Epithelial cell of proximal tubule (primary cell): ENCODE results near the gene CD226. TPM values are rescaled to one million over a fixed set of nuclear protein-coding genes. Genes with fewer than 3 reads are reported as not detected.
"Not testable (repeated sequence)": the region's sequence is repeated elsewhere in the genome, so short reads cannot be mapped to it uniquely, and the experiment has no call there.

Source experiments
- DNase-seq: peaks from one replicate; pipeline ENCODE4 v3.0.0-alpha.2; 2011; ENCODE audit warnings: low read depth
- H3K4me3 ChIP-seq: 2 replicates; pipeline ENCODE4 v1.5.1; 2011; ENCODE audit warnings: low read depth, mild to moderate bottlenecking, low read length
- total RNA-seq: library from RNA; depleted of rRNA; stranded (reverse); fragments of >200 nt; gene quantifications from 2 replicates; pipeline ENCODE4 v1.2.3, GENCODE V29; 2015
- TF ChIP-seq, protein P1 (sequence below): conservative IDR thresholded peaks from 2 replicates; pipeline ENCODE4 v1.5.1; 2012; ENCODE audit warnings: low read depth, mild to moderate bottlenecking, low read length

Gene CD226
- total RNA-seq, 1 donor from 2014 or later: 0.12 TPM

DNA sequence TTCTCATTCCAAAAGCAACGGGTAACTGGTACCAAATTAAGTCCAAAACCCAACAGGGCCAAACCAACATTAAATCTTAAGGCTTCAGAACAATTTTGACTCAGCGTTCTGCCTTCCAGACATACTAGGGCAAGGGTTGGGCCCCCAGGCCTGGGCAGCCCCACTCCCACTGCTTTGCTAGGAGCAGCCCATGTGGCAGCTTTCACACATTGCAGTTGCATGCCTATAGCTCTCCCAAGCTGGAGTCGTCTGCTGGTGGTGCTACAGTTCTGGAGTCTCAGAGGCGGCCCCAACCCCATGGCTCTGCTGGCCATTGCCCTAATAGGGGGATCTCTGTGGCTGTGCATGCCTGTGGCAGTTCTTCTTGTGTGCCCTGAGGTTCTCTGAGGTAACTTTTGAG, 37.6 kb upstream of the CD226 start:
- TF ChIP-seq, protein P1, sequence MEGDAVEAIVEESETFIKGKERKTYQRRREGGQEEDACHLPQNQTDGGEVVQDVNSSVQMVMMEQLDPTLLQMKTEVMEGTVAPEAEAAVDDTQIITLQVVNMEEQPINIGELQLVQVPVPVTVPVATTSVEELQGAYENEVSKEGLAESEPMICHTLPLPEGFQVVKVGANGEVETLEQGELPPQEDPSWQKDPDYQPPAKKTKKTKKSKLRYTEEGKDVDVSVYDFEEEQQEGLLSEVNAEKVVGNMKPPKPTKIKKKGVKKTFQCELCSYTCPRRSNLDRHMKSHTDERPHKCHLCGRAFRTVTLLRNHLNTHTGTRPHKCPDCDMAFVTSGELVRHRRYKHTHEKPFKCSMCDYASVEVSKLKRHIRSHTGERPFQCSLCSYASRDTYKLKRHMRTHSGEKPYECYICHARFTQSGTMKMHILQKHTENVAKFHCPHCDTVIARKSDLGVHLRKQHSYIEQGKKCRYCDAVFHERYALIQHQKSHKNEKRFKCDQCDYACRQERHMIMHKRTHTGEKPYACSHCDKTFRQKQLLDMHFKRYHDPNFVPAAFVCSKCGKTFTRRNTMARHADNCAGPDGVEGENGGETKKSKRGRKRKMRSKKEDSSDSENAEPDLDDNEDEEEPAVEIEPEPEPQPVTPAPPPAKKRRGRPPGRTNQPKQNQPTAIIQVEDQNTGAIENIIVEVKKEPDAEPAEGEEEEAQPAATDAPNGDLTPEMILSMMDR: no peak
- no peak overlapping the region for H3K4me3 ChIP-seq
- no peak for DNase-seq

DNA sequence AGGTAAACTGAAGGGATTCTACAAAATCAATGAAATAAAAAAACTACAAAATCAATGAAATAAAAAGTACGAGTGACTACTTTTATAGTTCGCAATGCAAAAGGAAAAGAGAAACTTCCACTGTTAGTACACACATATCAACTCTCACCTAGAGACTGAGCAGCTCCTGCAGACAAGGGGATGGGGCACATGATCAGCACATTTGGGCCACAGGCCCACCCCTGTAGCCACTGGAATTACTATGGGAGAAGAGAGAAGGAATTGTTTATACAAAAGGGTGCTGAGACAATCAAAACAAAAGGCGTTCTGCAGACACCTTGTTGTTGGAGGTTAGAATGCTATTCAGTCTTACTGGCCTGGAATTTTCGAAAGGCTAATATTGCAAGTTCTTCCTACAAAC, 34.7 kb upstream of the CD226 start:
- TF ChIP-seq, protein P1: no peak
- H3K4me3 ChIP-seq: no peak overlapping the region

DNA sequence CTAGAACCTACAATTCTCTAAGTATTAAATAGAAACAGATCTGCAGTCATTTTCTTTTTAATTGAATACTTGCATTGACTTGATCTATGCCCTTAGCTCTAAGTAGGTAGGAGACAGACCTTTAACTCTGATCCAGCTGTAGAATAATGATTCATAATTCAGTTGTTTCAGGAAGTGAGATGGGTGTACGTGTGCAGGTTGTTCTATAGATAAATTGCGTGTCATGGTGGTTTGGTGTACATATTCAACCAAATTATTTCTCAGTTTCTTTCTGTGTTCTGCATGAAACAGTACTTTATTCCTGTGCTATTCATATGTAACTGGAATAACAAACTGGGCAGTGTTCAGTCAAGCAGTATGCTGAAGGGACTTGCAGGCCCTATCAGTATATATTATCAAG, 34.3 kb upstream of the CD226 start:
- TF ChIP-seq, protein P1: no peak
- no peak overlapping the region for H3K4me3 ChIP-seq
- DNase-seq: no peak

More for the DNA sequence above, 34.7 kb upstream of the CD226 start:
- DNase-seq: no peak

DNA sequence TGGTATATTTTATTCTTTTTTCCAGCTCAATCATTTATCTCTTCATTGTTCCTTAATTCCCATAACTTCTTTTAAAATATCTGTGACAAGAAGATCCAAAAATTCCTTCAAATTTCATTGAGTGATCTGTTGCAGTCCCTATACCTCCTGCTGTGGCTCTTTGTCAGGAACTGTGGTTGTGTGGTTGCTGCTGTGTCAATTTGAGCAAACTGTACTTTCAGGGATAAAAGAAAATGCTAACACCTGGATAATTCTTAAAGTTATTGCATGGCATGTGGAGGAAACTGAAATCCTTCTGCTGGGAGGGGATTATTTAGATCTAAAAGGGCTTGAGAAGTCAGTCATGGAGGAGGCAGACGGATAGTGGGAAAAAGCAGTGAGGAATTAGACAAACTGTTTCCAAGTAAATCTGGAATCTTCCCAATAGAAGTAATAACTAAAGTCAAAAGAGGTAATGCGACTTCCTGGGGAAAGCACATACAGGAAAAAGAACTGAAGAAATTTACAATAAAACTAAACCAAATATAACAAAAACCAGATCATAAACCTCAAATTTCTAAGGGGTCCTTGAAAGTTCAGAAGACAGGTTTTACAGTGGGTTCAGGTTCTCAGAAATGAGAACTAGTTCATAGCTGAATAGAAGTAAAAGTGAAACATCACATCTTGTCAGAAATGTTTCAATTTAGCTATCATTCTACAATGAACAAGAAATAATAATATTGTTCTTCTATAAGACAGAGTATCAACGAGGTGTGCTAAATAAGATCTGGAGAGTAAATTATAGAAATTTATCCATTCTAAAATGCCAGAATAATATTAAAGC, 33.5 kb upstream of the CD226 start:
- TF ChIP-seq, protein P1: no peak
- no peak for DNase-seq
- H3K4me3 ChIP-seq: no peak overlapping the region

DNA sequence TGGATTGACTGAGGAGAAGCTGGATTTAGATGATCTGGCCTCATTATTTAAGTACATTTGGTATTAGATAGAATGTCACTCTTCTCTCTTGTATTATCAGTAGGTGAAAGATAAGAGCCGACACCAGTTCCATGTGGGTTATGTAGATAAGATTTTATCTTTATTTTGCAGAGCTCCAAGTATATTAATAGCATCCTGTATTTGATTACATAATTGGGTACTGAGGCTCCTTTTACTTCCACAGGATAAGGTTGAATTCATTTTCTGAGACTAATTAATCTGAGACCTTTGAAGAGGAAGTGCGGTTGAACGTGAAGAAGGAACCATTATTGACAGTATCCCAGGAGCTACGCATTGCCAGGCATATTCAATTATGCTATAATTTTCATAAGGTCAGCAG, 32.8 kb upstream of the CD226 start:
- DNase-seq: no peak

DNA sequence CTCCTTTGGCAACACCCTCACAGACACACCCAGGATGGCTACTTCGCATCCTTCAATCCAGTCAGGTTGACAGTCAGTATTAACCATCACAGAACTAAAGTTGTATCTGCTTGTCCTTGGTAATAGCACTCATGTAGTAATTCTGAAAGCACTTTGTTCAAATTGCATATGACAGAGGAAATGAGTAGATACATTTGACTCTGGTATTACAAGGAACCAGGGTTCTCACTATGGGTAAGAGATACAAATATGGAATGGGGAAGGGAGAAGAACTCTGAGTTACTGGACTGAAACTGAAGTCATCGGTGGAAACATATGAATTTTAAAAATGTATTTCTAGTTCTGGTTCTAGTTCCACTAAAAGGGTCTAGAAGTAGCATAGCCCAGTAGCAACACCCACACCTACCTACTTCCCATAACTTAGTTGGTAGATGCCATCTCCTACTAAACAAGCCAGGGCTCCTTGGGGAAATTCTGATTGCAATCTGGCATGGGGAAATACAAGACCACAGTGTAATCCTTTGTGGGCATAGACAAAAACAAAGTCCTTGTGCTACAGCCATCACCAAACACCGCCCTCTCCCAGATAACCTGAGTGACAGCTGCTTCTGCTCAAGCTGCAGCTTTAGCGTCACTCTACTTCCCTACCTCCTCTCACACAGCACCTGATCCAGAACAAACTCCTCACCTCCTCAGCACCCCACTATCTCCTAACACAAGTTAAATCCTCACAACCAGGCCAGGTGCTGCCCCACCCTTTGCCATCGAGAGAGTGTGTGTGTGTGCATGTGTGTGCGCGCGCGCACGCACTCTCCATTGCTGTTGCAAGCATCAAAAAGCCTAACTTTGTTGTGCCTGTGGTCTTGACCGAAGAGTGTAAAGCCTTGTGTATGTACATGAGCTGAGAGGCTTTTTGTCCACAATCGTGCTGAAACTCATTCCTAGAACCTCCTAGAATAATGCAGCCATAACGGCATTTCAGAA, 31.4 kb upstream of the CD226 start:
- TF ChIP-seq, protein P1: no peak
- H3K4me3 ChIP-seq: no peak overlapping the region

More for the DNA sequence above, 32.8 kb upstream of the CD226 start:
- H3K4me3 ChIP-seq: no peak overlapping the region
- TF ChIP-seq, protein P1: no peak

DNA sequence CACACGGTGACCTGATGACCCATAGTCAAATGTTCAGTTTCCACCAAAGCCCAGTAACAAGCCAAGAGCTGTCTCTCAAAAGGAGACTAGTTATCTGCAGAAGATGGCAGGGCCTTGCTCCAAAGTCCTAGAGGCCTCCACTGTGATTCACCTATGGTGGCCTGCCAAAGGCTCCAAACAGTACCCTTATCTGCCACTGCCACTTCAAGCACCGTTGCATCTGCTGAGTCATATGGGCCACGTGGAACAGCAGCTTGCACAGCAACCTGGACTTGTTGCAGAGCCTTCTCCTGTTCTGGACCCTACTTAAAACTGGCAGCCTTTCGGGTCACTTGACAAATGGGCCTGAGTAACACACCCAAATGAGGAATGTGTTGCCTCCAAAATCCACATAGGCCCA, 27.6 kb upstream of the CD226 start:
- DNase-seq: not testable (repeated sequence)

More for the DNA sequence above, 31.4 kb upstream of the CD226 start:
- no peak for DNase-seq

More for the DNA sequence above, 27.6 kb upstream of the CD226 start:
- not testable (repeated sequence) for H3K4me3 ChIP-seq
